Gastroesophageal sphincter (tissue), 3 donors: Measurements from ENCODE around the gene KANK3.

ENCODE experiments used
- POLR2A ChIP-seq, 2 donors: fragments of 450-650 bp; IDR thresholded peaks; one replicate each; pipeline ENCODE4 v1.6.1; 2017; ENCODE audit warnings: antibody characterized with exemption in 2 of 2, mild to moderate bottlenecking in 2 of 2, moderate library complexity in 1 of 2
- POLR2AphosphoS5 ChIP-seq: sonication (generic); formaldehyde crosslinking; IDR thresholded peaks from one replicate; pipeline ENCODE4 v1.6.1; 2017; ENCODE audit warnings: antibody characterized with exemption
- TF ChIP-seq, protein P1 (sequence below), 4 experiments: fragments of 200-600 bp in 2 of 4; fragments of 450-650 bp in 2 of 4; sonication (generic) in 1 of 4; IDR thresholded peaks; one replicate each; pipeline ENCODE4 v1.5.1; 2017 to 2019; ENCODE audit warnings: antibody characterized with exemption in 4 of 4, mild to moderate bottlenecking in 2 of 4, moderate library complexity in 2 of 4

DNA sequence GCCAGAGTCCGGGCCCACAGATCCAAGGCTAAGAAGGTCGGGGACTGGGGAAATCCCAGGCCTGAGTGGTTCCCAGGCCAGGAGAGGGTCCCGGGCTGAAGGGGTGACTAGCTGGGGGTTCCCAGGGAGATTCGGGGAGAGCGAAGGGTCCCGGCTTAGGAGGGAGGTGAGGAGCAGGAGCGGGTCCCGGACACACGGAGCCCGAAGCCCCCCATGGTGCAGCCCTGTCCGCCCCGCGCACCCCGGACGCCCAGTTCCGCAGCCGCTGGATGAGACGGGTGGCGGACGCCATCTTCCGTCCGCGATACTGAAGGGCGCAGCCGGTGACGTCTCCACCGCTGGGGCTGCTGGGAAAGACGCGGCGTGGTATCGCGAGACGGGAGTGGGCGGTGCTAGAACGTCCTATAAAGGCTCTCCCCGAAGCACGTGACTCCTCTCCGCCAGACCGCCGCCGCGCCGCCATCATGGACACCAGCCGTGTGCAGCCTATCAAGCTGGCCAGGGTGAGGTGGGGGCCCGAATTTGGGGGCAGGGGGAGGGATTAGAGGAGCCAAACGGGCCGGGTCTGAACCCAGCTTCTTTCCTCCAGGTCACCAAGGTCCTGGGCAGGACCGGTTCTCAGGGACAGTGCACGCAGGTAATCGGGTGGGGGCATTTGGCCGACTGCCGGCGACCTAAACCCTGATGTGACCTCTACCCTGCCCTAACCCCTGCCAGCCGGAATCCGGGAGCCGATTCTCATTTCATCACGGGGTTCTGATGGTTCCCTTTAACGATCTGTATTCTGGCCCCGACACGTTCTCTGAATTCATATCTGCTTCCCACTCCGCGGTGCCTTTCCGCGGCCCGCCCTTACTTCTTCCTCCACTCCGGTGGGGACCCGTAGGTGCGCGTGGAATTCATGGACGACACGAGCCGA, 21.7 kb downstream of the KANK3 start, which contains the start of the genes NDUFA7 and RPS28:
- TF ChIP-seq, protein P1, sequence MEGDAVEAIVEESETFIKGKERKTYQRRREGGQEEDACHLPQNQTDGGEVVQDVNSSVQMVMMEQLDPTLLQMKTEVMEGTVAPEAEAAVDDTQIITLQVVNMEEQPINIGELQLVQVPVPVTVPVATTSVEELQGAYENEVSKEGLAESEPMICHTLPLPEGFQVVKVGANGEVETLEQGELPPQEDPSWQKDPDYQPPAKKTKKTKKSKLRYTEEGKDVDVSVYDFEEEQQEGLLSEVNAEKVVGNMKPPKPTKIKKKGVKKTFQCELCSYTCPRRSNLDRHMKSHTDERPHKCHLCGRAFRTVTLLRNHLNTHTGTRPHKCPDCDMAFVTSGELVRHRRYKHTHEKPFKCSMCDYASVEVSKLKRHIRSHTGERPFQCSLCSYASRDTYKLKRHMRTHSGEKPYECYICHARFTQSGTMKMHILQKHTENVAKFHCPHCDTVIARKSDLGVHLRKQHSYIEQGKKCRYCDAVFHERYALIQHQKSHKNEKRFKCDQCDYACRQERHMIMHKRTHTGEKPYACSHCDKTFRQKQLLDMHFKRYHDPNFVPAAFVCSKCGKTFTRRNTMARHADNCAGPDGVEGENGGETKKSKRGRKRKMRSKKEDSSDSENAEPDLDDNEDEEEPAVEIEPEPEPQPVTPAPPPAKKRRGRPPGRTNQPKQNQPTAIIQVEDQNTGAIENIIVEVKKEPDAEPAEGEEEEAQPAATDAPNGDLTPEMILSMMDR (IDR thresholded peaks at IDR 0.05): peak in 3 of 4 experiments; percentile 14 to 62 (median 21)
- TF ChIP-seq POLR2A (IDR thresholded peaks at IDR 0.05) (peak; percentile 92), POLR2AphosphoS5 (peak; percentile 97)
